ENCODE measurements around the gene HNF4A.
"Not testable (repeated sequence)": the region's sequence is repeated elsewhere in the genome, so short reads cannot be mapped to it uniquely, and the experiment has no call there.

The HNF4A gene

GRCh38 chr20:44345941-44346340 is 9.6 kb upstream of the HNF4A start:
- DNase-seq = not testable (repeated sequence)

DNA sequence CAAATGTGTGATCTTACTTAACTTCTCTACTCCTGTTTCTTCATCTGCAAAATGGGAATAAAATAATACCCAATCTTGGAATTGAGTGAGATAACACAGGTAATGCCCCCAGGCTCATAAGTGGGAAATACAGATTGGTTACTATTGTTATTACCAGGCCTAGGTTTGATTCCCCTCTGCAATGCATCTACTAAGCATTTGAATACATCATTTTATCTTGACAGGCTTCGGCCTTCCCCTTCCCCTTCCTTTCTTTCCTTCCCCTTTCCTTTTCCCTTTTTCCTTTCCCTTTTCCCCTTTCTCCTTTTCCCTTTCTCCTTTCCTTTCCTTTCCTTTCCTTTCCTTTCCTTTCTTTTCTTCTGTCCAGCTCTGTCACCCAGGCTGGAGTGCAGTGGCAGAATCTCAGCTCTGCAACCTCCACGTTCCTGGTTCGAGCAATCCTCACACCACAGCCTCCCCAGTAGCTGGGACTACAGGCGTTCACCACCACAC is 7.3 kb upstream of the HNF4A start:
- DNase-seq = no peak

GRCh38 chr20:44349349-44349748 is 6.2 kb upstream of the HNF4A start:
- no peak for DNase-seq

DNA sequence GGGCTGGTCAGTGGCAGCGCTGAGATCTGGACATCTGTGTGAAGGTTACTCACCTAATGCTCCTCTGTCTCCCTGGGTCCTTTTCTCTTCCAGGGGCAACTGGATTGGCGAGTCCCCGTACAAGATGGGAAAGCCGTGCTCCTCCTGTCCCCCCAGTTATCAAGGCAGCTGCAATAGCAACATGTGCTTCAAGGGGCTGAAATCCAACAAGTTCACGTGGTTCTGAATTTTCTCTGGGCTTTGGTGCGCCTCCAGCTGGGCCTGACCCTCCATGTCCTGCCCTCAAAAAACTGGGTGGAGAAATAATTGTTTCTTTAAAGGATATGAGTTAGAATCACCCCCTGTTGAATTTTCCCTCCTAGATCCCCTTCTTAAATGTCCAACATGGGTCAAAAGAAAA is 4.9 kb upstream of the HNF4A start:
- DNase-seq = no peak

DNA sequence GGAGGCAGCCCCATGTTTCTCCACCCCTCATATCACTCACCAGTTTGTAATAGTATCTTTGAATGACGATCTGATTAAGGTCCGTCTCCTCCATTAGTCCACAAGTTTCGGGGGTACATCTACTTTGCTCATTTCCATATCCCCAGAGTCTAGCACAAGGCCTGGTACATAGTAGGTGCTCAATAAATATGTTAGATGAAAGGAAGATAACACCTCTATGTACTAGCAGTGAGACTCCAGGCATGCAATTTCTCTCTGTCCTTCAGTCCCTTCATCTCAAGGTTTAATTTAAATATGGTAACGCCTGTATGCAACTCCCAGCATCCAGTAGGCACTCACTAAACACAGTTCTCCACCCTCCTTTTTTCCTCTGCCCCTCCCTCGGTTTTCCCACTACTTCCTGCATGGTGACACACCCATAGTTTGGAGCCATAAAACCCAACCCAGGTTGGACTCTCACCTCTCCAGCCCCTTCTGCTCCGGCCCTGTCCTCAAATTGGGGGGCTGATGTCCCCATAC is 461 bp upstream of the HNF4A start:
- no peak for DNase-seq

DNA sequence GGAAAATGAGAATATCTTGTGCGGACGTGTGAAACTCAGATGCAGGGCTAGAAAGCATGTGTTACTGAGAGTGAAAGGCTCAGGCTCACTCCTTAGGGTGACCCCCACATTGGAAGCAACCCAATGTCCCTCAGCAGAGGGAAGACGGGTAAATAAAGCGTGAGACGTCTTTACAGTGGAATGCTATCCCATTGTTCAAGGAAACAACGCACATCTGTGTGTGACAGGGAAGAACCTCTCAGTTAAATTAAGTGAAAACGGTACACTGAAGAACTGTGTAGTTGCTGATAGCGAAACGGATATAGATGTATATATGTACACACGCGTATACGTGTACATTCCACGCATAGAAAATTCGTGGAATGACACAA is 839 bp downstream of the HNF4A start:
- DNase-seq = no peak

GRCh38 chr20:44357020-44357419 is 1.5 kb downstream of the HNF4A start:
- no peak for DNase-seq

- DNase-seq = no peak
These were observed 2.1 kb downstream of the HNF4A start for GRCh38 chr20:44357555-44358125.

- no peak for DNase-seq
These were observed 3.3 kb downstream of the HNF4A start for GRCh38 chr20:44358776-44359175.

DNA sequence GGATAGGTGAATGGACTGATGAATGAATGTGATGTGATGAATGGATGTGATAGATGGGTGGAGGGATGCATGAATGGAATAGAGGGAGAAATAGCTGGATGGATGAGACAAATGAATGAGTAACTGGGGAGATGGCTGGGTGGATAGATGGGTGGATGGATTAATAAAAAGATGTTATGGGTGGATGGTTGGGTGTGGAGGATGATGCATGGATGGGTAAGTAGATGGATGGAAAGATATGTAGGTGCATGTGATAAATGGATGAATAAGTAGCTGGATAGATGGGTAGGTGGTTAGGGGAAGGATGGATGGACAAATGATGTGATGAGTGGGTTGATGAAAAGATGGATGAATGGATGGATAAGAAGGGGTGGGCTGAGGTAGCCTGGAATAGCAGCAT is 4.7 kb downstream of the HNF4A start:
- no peak for DNase-seq

DNA sequence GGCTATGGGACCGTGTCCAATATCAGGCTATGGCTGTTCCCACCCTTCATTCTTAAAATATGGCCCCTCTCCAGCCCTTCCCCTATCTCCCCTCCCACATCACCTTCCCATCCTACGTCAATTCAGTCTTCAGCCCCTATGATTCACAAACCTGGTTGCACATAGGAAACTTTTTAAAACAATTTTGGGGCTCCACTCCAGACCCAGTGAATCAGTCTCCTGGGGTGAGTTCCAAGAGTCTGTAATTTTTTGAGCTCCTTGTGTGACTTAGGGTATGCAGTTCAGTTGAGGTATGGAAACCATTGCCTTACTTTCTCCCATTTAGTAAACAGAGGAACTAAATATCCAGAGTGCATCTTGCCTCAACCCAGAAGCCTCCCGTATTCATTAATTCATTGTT is 5.5 kb downstream of the HNF4A start:
- DNase-seq = no peak

DNA sequence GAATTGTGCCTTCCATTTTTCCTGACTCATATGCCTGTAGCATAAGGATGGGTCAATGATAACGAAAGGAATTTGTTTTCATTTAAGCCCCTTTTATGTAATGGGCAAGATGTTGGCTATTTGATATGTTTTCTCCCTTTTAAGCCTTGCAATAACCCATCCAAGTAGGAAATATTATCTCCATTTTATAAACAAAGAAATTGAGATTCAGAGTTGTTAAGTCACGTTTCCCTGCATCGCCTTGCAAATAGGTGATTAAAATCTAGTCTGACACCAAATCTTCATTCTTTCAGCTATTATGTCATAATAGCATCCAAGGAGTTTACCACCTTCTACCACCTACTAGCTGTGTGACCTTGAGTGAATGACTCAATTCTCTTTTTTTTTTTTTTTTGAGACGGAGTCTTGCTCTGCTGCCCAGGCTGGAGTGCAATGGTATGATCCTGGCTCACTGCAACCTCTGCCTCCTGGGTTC is 7.0 kb downstream of the HNF4A start:
- no peak for DNase-seq

DNA sequence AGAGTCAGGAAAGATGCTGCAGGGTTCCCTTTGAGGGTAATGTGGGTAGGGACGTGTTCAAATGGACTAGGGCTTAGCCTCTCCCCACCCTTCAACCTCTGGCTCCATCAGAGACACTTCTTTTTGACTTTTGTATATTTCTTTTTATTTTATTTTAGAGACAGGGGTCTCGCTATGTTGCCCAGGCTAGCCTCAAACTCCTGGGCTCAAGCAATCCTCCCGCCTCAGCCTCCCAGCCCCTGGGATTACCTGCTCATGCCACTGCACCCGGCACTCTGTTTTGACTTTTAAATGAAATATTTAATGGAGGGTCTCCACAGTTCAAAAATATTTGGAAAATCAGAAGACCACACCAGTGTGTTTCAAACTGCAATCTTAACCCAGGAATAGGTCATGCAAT is 8.6 kb downstream of the HNF4A start:
- DNase-seq = no peak

GRCh38 chr20:44364780-44365179 is 9.3 kb downstream of the HNF4A start:
- no peak for DNase-seq

DNA sequence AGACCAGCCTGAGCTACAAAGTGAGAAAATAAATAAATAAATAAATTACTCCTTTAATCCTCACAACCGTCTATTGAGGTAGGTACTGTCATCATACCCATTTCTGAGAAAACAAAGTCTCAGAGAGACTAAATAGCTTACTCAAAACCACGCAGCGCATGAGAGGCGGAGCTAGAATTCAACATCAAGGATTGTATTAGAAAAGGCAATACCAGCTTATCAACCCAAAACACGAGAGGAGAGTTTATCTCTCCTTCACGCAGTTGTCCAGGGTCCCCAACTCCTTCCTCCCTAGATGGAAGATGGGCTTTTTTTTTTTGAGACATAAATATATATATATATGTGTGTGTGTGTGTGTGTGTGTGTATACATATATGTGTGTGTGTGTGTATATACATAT is 12.2 kb downstream of the HNF4A start:
- DNase-seq = no peak

DNA sequence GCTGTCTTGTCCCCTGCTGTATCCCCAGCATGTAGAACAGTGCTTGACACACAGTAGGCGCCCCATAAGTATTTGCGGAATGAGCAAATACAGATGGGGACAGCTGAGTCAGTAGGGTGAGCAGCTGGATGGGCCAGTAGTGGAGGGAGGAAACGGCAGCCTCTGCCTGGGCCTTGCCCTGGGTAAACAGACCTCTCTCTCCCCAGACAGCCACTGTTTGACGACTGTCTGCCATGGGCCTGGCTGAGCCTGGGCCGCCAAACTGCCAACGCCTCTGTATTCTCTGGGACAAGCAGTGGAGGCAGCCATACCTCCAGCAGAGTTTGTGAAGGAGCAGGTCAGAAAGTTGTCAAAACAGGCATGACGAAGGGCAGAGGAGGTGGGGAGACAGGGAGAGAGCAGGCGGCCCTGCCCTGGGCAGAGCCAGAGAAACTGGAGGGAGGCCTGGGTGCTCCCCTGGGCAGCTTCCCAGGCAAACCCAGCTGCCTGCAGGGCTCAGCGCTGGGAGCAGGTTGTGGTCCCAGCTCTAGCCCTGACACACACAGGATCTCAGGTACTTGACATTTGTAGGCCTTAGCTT is 15.2 kb downstream of the HNF4A start:
- no peak for DNase-seq

DNA sequence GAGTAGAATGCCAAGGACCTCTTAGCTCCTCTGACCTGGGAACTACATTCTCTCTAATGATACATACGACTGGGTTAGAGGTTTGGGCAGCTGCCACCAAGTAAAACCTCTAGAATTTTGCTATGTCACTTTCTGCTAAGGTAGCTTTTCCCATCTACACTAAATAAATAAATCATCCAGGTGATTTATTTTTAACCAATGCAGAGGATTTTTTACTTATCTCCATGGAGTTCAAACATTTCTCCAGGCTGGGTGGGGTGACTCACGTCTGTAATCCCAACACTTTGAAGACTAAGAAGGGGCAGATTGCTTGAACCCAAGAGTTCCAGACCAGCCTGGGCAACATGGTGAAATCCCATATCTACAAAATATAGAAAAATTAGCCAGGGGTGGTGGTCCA is 27.1 kb downstream of the HNF4A start:
- no peak for DNase-seq

DNA sequence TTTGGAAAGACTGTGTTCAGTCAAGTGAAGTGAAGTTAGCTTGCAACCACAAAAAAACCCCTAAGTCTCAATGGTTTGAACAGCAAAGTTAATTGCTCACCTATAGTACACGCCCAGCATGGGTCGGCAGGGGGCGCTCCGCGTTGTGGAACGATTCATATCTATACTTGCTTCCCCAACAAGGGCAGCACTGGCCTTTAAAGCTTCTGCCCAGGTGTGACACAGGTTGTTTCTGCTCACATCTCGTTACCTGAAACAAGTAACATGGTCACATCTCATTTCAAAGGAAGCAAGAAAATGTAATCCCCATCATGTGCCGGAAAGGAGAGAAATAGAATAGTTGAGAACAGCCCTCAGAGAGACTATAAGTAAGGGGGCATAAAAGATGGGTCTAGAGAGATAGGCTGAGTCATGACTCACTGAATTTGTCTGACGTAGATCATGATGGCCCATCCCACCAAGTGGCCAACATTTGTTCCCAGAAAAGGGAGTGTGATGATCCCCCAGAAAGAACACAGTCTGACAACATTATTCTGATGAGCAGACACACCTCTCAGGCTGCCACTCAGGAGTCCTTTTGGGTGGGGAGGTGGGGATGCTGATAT is 29.0 kb downstream of the HNF4A start:
- DNase-seq = peak; percentile 64

DNA sequence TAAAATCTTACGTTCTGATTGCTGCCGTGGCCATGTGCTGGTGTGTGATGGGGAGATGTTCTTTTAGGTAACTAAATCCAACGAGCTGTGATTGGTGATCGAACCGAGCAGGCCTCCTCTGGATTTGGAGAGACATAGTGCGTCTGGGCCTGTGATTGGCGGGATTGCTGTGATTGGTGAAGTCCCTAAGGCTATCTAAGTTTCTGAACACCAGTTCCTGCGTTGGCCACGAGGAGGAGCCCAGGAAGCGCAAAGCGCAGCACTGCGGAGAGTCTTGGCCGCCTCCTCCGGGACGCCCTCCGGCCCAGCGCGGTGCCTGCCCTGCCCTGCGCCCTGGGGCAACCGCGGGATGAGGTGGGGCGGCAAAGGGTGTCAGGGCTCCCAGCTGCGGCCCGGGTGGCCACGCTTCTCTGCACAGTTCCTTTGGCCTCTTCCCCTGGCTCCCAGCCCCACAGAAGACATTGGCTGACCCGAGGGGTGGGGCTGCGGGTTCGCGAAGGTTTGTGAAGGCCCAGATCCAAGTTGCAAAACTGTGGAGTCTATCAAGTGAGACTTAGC is 33.0 kb downstream of the HNF4A start:
- DNase-seq = peak; percentile 75

DNA sequence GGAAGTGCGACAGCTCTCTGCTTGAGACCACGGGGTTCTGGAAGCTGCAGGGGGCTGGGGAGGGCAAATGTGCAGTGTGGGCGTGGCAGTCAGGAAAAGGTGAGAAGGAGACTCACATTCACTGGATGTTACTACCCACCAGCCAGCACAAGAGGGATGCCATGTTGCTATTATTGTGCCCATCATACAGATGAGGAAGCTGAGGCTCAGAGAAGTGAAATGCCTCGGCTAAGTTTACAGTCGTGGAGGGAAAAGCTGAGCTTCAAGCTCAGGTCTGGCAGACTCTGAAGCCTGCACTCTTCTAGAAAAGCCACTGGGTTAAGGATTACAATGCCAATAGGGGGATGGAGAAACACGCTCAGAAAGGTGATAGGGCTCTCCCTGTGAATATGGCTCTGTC is 34.4 kb downstream of the HNF4A start:
- DNase-seq = no peak

DNA sequence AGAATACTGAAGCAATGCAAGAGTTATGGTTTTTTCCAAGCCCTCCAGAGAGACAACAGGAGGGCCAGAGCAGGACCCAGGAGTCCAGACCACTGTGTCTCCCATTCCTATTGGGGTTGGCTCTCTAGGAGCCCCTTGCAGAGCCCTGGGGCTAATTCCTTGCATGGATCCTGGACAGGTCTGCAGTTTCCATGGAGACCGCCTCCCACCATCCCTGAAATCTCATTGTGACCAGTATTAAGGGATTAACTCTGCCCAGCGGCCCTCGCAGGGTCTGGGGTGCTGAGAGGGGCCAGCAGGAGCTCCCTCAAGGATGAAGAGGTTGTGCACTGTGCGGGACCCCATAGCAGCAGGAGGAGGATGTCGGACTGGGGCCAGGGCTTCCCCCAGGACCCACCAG is 34.8 kb downstream of the HNF4A start:
- DNase-seq = no peak

DNA sequence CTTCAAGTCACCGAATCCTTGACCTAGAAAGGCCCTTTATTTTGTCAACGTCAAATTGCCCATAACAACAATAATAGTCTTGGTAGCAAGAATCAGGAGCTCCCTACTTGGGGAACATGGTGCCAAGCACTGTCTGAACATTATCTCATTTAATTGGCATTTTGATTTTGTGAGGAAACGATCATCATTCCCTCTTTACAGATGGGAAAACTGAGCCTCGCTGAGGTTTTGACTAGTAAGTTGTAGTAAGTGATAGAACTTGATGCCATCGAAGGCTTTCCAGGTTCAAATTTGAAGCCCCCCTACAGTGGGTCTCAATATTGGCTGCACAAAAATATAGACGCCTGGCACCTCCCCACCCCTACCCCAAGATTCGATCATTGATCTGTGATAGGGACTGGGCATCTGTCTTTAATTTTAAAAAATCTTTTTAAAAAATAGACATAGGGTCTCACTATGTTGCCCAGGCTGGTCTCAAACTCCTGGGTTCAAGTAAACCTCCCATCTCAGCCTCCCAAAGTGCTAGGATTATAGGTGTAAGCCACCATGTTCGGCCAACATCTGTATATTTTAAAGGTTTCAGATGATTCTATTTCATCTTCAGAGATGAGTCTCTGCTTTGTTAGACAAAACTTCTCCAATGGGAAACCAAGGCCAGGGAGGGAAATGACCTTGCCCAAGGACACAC is 36.7 kb downstream of the HNF4A start:
- no peak for DNase-seq

DNA sequence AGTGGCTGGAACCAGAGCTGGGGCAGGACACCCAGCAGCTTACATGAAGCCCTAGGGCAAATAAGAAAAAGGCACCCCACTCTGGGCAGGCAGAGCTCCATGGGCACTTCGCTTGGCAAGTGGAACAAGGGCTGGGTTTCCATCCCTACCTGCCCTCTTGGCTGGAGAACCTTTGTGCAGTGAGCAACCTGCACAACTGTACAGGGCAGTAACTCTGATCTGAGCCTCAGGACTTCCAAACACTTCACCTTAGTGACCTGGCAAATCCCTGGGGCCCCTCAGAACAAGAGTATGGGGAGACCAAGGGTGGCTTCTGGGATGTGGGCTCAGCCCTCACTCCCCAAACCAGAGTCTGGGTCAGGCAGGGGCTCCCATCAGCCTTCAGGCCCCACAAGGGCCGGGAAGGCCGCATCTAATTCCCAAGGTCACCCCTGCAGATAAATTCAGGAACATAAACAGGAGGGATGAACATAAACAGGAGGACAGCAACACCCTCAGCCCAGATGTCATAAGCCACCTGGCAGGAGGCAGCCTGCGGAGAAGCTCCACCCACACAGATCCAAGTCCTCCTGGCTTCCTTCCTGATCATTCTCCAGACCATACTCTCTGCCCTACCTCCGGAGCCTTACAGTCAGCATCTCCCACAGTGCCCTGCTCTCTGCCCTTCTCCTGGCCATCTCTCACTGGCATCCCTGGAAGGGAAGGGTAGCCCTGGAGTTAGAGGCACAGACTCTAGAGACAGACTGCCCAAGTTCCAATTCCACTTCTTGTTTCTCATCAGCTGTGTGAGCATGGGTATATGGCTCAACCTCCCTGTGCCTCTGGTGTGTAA is 37.5 kb downstream of the HNF4A start:
- no peak for DNase-seq

Measured in T1000 (cell line).